Esophagus squamous epithelium (tissue), 5 donors: ENCODE measurements around the gene CAMK1D. TPM values are rescaled to one million over a fixed set of nuclear protein-coding genes. Genes with fewer than 3 reads are reported as not detected.
A peak's percentile ranks its signal among the peaks of the same experiment; 100 is the strongest.
"Not testable (repeated sequence)": the region's sequence is repeated elsewhere in the genome, so short reads cannot be mapped to it uniquely, and the experiment has no call there.

Source experiments
- DNase-seq: peaks from one replicate; lab custom pipeline; 2025; lab: John Stamatoyannopoulos, UW
- H3K27ac ChIP-seq, 4 donors: fragments of 200-600 bp; sonication (generic); one replicate each; pipeline ENCODE4 v1.5.1; 2016 to 2019; ENCODE audit warnings: mild to moderate bottlenecking in 1 of 4
- H3K27me3 ChIP-seq, 4 donors: fragments of 200-600 bp; sonication (generic); 1 replicate in 3 of 4; 2 replicates in 1 of 4; pipeline versions ENCODE4 v1.5.1 to v1.6.0; 2017 to 2021; ENCODE audit warnings: antibody characterized with exemption in 1 of 4
- H3K36me3 ChIP-seq, 3 donors: fragments of 200-600 bp; sonication (generic); one replicate each; pipeline ENCODE4 v1.5.1; 2016 to 2019
- H3K4me1 ChIP-seq, 3 donors: fragments of 200-600 bp; sonication (generic); one replicate each; pipeline ENCODE4 v1.5.1; 2017 to 2019
- H3K4me3 ChIP-seq, 4 donors: fragments of 200-600 bp; sonication (generic); 1 replicate in 3 of 4; 2 replicates in 1 of 4; pipeline ENCODE4 v1.5.1; 2016 to 2019; ENCODE audit warnings: mild to moderate bottlenecking in 2 of 4, moderate library complexity in 1 of 4
- H3K9me3 ChIP-seq, 3 donors: fragments of 200-600 bp; sonication (generic); one replicate each; pipeline ENCODE4 v1.5.1; 2016 to 2019
- CTCF ChIP-seq, 6 experiments: fragments of 450-650 bp in 4 of 6; fragments of 200-600 bp in 2 of 6; sonication (generic) in 2 of 6; IDR thresholded peaks; one replicate each; pipeline ENCODE4 v1.5.1; 2016 to 2019; ENCODE audit warnings: antibody characterized with exemption in 6 of 6, mild to moderate bottlenecking in 4 of 6, moderate library complexity in 4 of 6
- POLR2A ChIP-seq, 4 donors: fragments of 450-650 bp; IDR thresholded peaks; one replicate each; pipeline ENCODE4 v1.6.1; 2017; ENCODE audit warnings: antibody characterized with exemption in 4 of 4, mild to moderate bottlenecking in 4 of 4, moderate library complexity in 3 of 4
- WGBS, 2 donors: methylation state at CpG; one replicate each; pipeline ENCODE4 v1.1.5; 2018; 5-methylcytosine and 5-hydroxymethylcytosine counted together
- intact Hi-C: fragments of 100-400 bp; cut with DNase I; formaldehyde crosslinking; loops from one replicate; pipeline ENCODE4 v1.15.0; 2022
- total RNA-seq, 4 donors: library from RNA; depleted of rRNA; stranded (reverse); fragments of >200 nt; gene quantifications; one replicate each; pipeline ENCODE4 v1.1.0, GENCODE V29; 2016
- donor health status: DM: yes; HTN: yes; CAD: no.

The CAMK1D gene
- total RNA-seq, 4 donors from 2014 or later: 3.8 to 11.8 (median 9.9) TPM

- Histone ChIP-seq H3K4me1 (peaks cover 32 to 54% (median 46%) of the 10 kb centered on the region in 3 donors), H3K27ac (peak overlapping the region in 3 of 4 donors; percentile 47 to 66 (median 63)), H3K36me3 (no peaks in the 10 kb centered on the region), H3K27me3 (no peaks in the 10 kb centered on the region), H3K4me3 (no peak overlapping the region), H3K9me3 (no peaks in the 10 kb centered on the region)
- intact Hi-C loops: loop anchor here (10.0 kb wide), 2 partner anchors 194 to 354 kb away; no protein-coding TSS in a partner anchor
- TF ChIP-seq POLR2A (IDR thresholded peaks at IDR 0.05) (no peak), CTCF (IDR thresholded peaks at IDR 0.05) (peak; percentile 73 to 95 (median 91))
- peak; percentile 19 for DNase-seq
- WGBS, 2 donors: 42 to 53% methylated on average over 7 to 9 of the region's 9 CpGs
Measured at GRCh38 chr10:12710594-12711349, 361.4 kb downstream of the CAMK1D start.

- Histone ChIP-seq H3K27me3 (no peaks in the 10 kb centered on the region), H3K4me3 (no peak overlapping the region), H3K9me3 (no peaks in the 10 kb centered on the region), H3K4me1 (peaks cover 32 to 48% (median 45%) of the 10 kb centered on the region in 3 donors), H3K27ac (peak overlapping the region in 1 of 4 donors; percentile 63), H3K36me3 (no peaks in the 10 kb centered on the region)
- intact Hi-C loops: loop anchor here (10.0 kb wide), 2 partner anchors 193 to 353 kb away; no protein-coding TSS in a partner anchor
- 67 to 71% methylated on average over 6 of the region's 6 CpGs for WGBS, 2 donors
- TF ChIP-seq CTCF (IDR thresholded peaks at IDR 0.05) (no peak), POLR2A (IDR thresholded peaks at IDR 0.05) (no peak)
- no peak for DNase-seq
Measured at GRCh38 chr10:12711350-12711708, 362.0 kb downstream of the CAMK1D start.

GRCh38 chr10:12712293-12712983 lies 363.1 kb downstream of the CAMK1D start:
- H3K9me3 ChIP-seq: no peaks in the 10 kb centered on the region
- no peak overlapping the region for H3K4me3 ChIP-seq
- no peak overlapping the region for H3K27ac ChIP-seq
- no peaks in the 10 kb centered on the region for H3K36me3 ChIP-seq
- WGBS, 2 donors: 79 to 83% methylated on average over 8 to 9 of the region's 11 CpGs
- TF ChIP-seq POLR2A (IDR thresholded peaks at IDR 0.05) (no peak), CTCF (IDR thresholded peaks at IDR 0.05) (no peak)
- peaks cover 26 to 40% (median 34%) of the 10 kb centered on the region in 3 donors for H3K4me1 ChIP-seq
- H3K27me3 ChIP-seq: no peaks in the 10 kb centered on the region
- no peak for DNase-seq
- intact Hi-C loops: loop anchor here (10.0 kb wide), 2 partner anchors 192 to 352 kb away; no protein-coding TSS in a partner anchor

- not testable (repeated sequence) for DNase-seq, H3K27ac ChIP-seq, H3K9me3 ChIP-seq, H3K4me3 ChIP-seq, H3K27me3 ChIP-seq, H3K36me3 ChIP-seq
- WGBS, 2 donors: 100% methylated on average over 5 to 6 of the region's 6 CpGs
- H3K4me1 ChIP-seq: peaks cover 22 to 40% (median 29%) of the 10 kb centered on the region in 3 donors
- intact Hi-C loops: loop anchor here (10.0 kb wide), 2 partner anchors 192 to 352 kb away; no protein-coding TSS in a partner anchor
Measured at GRCh38 chr10:12712984-12713316, 363.6 kb downstream of the CAMK1D start.

- H3K27ac ChIP-seq: no peak overlapping the region
- no peaks in the 10 kb centered on the region for H3K9me3 ChIP-seq
- H3K4me3 ChIP-seq: no peak overlapping the region
- 90 to 93% methylated on average over 9 of the region's 9 CpGs for WGBS, 2 donors
- no peak for DNase-seq
- H3K36me3 ChIP-seq: no peaks in the 10 kb centered on the region
- no peaks in the 10 kb centered on the region for H3K27me3 ChIP-seq
- intact Hi-C loops: loop anchor here (10.0 kb wide), 2 partner anchors 189 to 349 kb away; no protein-coding TSS in a partner anchor
- H3K4me1 ChIP-seq: peaks cover 22 to 43% (median 30%) of the 10 kb centered on the region in 3 donors
- TF ChIP-seq CTCF (IDR thresholded peaks at IDR 0.05) (no peak), POLR2A (IDR thresholded peaks at IDR 0.05) (no peak)
Measured at GRCh38 chr10:12716042-12716441, 366.7 kb downstream of the CAMK1D start.
